ENCODE data around the gene PRMT7. TPM values are rescaled to one million over a fixed set of nuclear protein-coding genes. Genes with fewer than 3 reads are reported as not detected.
A peak's percentile ranks its signal among the peaks of the same experiment; 100 is the strongest.

The PRMT7 gene
- total RNA-seq, 6 donors from 2014 or later = 26.9 to 166 (median 38.8) TPM

- WGBS, 2 donors = 5 to 6% methylated on average over 22 to 23 of the region's 23 CpGs
- peak in 1 of 2 donors; percentile 83 for DNase-seq
- Histone ChIP-seq H3K4me3 (peak overlapping the region; percentile 89 to 94 (median 91)), H3K27me3 (no peaks in the 10 kb centered on the region), H3K27ac (peak overlapping the region; percentile 97 to 99 (median 98)), H3K9me3 (no peaks in the 10 kb centered on the region), H3K4me1 (peaks cover 17 to 35% (median 22%) of the 10 kb centered on the region in 4 donors), H3K36me3 (peaks cover 0 to 8% (median 3%) of the 10 kb centered on the region in 4 donors)
- ATAC-seq (ENCODE audit: low FRiP score in 2 of 2) = peak; percentile 74 to 90
- TF ChIP-seq CTCF (IDR thresholded peaks at IDR 0.05) (no peak), EP300 (IDR thresholded peaks at IDR 0.05) (peak in 1 of 4 donors; percentile 79), POLR2AphosphoS5 (IDR thresholded peaks at IDR 0.05) (peak; percentile 46 to 67), POLR2A (IDR thresholded peaks at IDR 0.05) (peak in 2 of 4 donors; percentile 45 to 47)
These were observed 45.5 kb upstream of the PRMT7 start for GRCh38 chr16:68265078-68265920.

GRCh38 chr16:68267612-68268405, 43.0 kb upstream of the PRMT7 start:
- H3K4me1 ChIP-seq = peaks cover 26 to 58% (median 33%) of the 10 kb centered on the region in 4 donors
- WGBS, 2 donors = 75 to 85% methylated on average over 6 of the region's 6 CpGs
- DNase-seq = no peak
- H3K36me3 ChIP-seq = peaks cover 0 to 1% (median 0%) of the 10 kb centered on the region in 4 donors
- no peaks in the 10 kb centered on the region for H3K27me3 ChIP-seq
- H3K9me3 ChIP-seq = no peaks in the 10 kb centered on the region
- no peak for ATAC-seq (ENCODE audit: low FRiP score in 2 of 2)
- H3K27ac ChIP-seq = peak overlapping the region in 2 of 4 donors; percentile 6 to 40
- TF ChIP-seq CTCF (IDR thresholded peaks at IDR 0.05) (no peak), EP300 (IDR thresholded peaks at IDR 0.05) (no peak), POLR2AphosphoS5 (IDR thresholded peaks at IDR 0.05) (no peak), POLR2A (IDR thresholded peaks at IDR 0.05) (no peak)
- H3K4me3 ChIP-seq = no peak overlapping the region

GRCh38 chr16:68269793-68270192, 41.0 kb upstream of the PRMT7 start:
- peak overlapping the region in 1 of 4 donors; percentile 44 for H3K27ac ChIP-seq
- no peak for TF ChIP-seq EP300 (IDR thresholded peaks at IDR 0.05)
- TF ChIP-seq POLR2A (IDR thresholded peaks at IDR 0.05) = no peak
- TF ChIP-seq CTCF (IDR thresholded peaks at IDR 0.05) = no peak
- no peak for TF ChIP-seq POLR2AphosphoS5 (IDR thresholded peaks at IDR 0.05)
- H3K4me3 ChIP-seq = no peak overlapping the region
- 84 to 96% methylated on average over 4 of the region's 4 CpGs for WGBS, 2 donors
- peaks cover 24 to 47% (median 28%) of the 10 kb centered on the region in 4 donors for H3K4me1 ChIP-seq
- peaks cover 0 to 21% (median 5%) of the 10 kb centered on the region in 4 donors for H3K36me3 ChIP-seq
- DNase-seq (no peak), ATAC-seq (ENCODE audit: low FRiP score in 2 of 2) (no peak)
- H3K9me3 ChIP-seq = no peaks in the 10 kb centered on the region
- no peaks in the 10 kb centered on the region for H3K27me3 ChIP-seq

GRCh38 chr16:68270353-68270752, 40.5 kb upstream of the PRMT7 start:
- ATAC-seq (ENCODE audit: low FRiP score in 2 of 2) (no peak), DNase-seq (no peak)
- H3K27me3 ChIP-seq = no peaks in the 10 kb centered on the region
- 0% methylated on average over 1 of the region's 1 CpG for WGBS, 2 donors
- no peak overlapping the region for H3K4me3 ChIP-seq
- H3K27ac ChIP-seq = peak overlapping the region in 2 of 4 donors; percentile 2 to 44
- TF ChIP-seq POLR2A (IDR thresholded peaks at IDR 0.05) (no peak), EP300 (IDR thresholded peaks at IDR 0.05) (no peak), CTCF (IDR thresholded peaks at IDR 0.05) (no peak), POLR2AphosphoS5 (IDR thresholded peaks at IDR 0.05) (no peak)
- peaks cover 0 to 25% (median 8%) of the 10 kb centered on the region in 4 donors for H3K36me3 ChIP-seq
- no peaks in the 10 kb centered on the region for H3K9me3 ChIP-seq
- peaks cover 24 to 47% (median 27%) of the 10 kb centered on the region in 4 donors for H3K4me1 ChIP-seq

Measured in upper lobe of left lung (tissue), 6 donors.